HTERT RPE-1 (cell line): ENCODE results near the gene KIAA1755.
"Not testable (repeated sequence)": the region's sequence is repeated elsewhere in the genome, so short reads cannot be mapped to it uniquely, and the experiment has no call there.

Source experiments
- in situ Hi-C: fragments of 300-500 bp; cut with MboI; formaldehyde crosslinking; loops from 4 replicates; pipeline ENCODE4 v1.14.3; 2020; ENCODE audit warnings: low sequenced_read_pairs

Gene KIAA1755

GRCh38 chr20:38267901-38268514 is 7.5 kb upstream of the KIAA1755 start:
- in situ Hi-C loops, result no loop called here

GRCh38 chr20:38267296-38267695 is 6.8 kb upstream of the KIAA1755 start:
- in situ Hi-C loops, result no loop called here

- in situ Hi-C loops, result no loop called here
These were observed 5.9 kb upstream of the KIAA1755 start for GRCh38 chr20:38266426-38266825.

- in situ Hi-C loops, result no loop called here
These were observed 2.4 kb upstream of the KIAA1755 start for GRCh38 chr20:38262931-38263330.

GRCh38 chr20:38261054-38261390 is 487 bp upstream of the KIAA1755 start:
- in situ Hi-C loops, result no loop called here

- in situ Hi-C loops, result no loop called here
These were observed 534 bp downstream of the KIAA1755 start for GRCh38 chr20:38260025-38260377.

- in situ Hi-C loops, result no loop called here
These were observed 1.9 kb downstream of the KIAA1755 start for GRCh38 chr20:38258545-38259215.

- in situ Hi-C loops, result no loop called here
These were observed 3.6 kb downstream of the KIAA1755 start for GRCh38 chr20:38256966-38257365.

- in situ Hi-C loops, result no loop called here
These were observed 4.5 kb downstream of the KIAA1755 start for GRCh38 chr20:38256021-38256420.

- in situ Hi-C loops, result no loop called here
These were observed 5.1 kb downstream of the KIAA1755 start for GRCh38 chr20:38255393-38255792.

GRCh38 chr20:38254621-38255020 is 5.9 kb downstream of the KIAA1755 start:
- in situ Hi-C loops, result not testable (repeated sequence)

- in situ Hi-C loops, result no loop called here
These were observed 7.0 kb downstream of the KIAA1755 start for GRCh38 chr20:38253571-38253970.

GRCh38 chr20:38252292-38253288 is 7.9 kb downstream of the KIAA1755 start:
- in situ Hi-C loops, result no loop called here

- in situ Hi-C loops, result not testable (repeated sequence)
These were observed 9.1 kb downstream of the KIAA1755 start for GRCh38 chr20:38251441-38251840.

- in situ Hi-C loops, result no loop called here
These were observed 9.9 kb downstream of the KIAA1755 start for GRCh38 chr20:38250609-38251008.

- in situ Hi-C loops, result no loop called here
These were observed 10.8 kb downstream of the KIAA1755 start for GRCh38 chr20:38249536-38250310.

- in situ Hi-C loops, result no loop called here
These were observed 12.4 kb downstream of the KIAA1755 start for GRCh38 chr20:38248133-38248532.

GRCh38 chr20:38247725-38248124 is 12.8 kb downstream of the KIAA1755 start:
- in situ Hi-C loops, result not testable (repeated sequence)

GRCh38 chr20:38247166-38247509 is 13.4 kb downstream of the KIAA1755 start:
- in situ Hi-C loops, result no loop called here

GRCh38 chr20:38246357-38247165 is 14.0 kb downstream of the KIAA1755 start:
- in situ Hi-C loops, result no loop called here
